ENCODE measurements around the gene STRBP. TPM values are rescaled to one million over a fixed set of nuclear protein-coding genes. Genes with fewer than 3 reads are reported as not detected.

STRBP gene
- total and polyA plus RNA-seq, 5 experiments from 2014 or later, result 18.2 to 35.0 (median 28.7) TPM

GRCh38 chr9:123083680-123084079 lies 184.7 kb downstream of the STRBP start:
- H3K27me3 Mint-ChIP-seq, result no peaks in the 10 kb centered on the region
- DNase-seq (no peak), ATAC-seq (no peak)
- H3K27ac Mint-ChIP-seq, result no peak overlapping the region
- H3K36me3 Mint-ChIP-seq, result peaks cover 0 to 82% (median 21%) of the 10 kb centered on the region in 3 donors
- POLR2A ChIA-PET, result no interaction called here
- peaks cover 0 to 10% (median under 1%) of the 10 kb centered on the region in 4 donors for H3K4me1 Mint-ChIP-seq
- H3K9me3 Mint-ChIP-seq, result no peaks in the 10 kb centered on the region
- H3K4me3 Mint-ChIP-seq, result no peak overlapping the region

- peaks cover 0 to 10% (median under 1%) of the 10 kb centered on the region in 4 donors for H3K4me1 Mint-ChIP-seq
- peaks cover 0 to 90% (median 25%) of the 10 kb centered on the region in 3 donors for H3K36me3 Mint-ChIP-seq
- DNase-seq (peak in 6 of 10 donors; percentile 4 to 31 (median 20)), ATAC-seq (peak in 1 of 2 donors; percentile 20)
- H3K4me3 Mint-ChIP-seq, result no peak overlapping the region
- no peak overlapping the region for H3K27ac Mint-ChIP-seq
- H3K9me3 Mint-ChIP-seq, result no peaks in the 10 kb centered on the region
- POLR2A ChIA-PET, result interaction anchor here (0.7 to 1.1 kb wide), 2 partner anchors 268 to 275 kb away, joined by 3 to 4 read pairs; no protein-coding TSS in a partner anchor
- no peaks in the 10 kb centered on the region for H3K27me3 Mint-ChIP-seq
Measured at GRCh38 chr9:123081824-123082223, 186.6 kb downstream of the STRBP start.

GRCh38 chr9:123080444-123080843 lies 187.9 kb downstream of the STRBP start:
- DNase-seq (no peak), ATAC-seq (no peak)
- Mint-ChIP-seq H3K4me3 (no peak overlapping the region), H3K4me1 (peaks cover 0 to 10% (median 0%) of the 10 kb centered on the region in 4 donors), H3K27me3 (no peaks in the 10 kb centered on the region), H3K9me3 (no peaks in the 10 kb centered on the region), H3K27ac (no peak overlapping the region), H3K36me3 (peaks cover 0 to 92% (median 25%) of the 10 kb centered on the region in 3 donors)
- POLR2A ChIA-PET, result no interaction called here

GRCh38 chr9:123074628-123075027 lies 193.8 kb downstream of the STRBP start:
- Mint-ChIP-seq H3K4me3 (no peak overlapping the region), H3K27me3 (no peaks in the 10 kb centered on the region)
- POLR2A ChIA-PET, result no interaction called here

DNA sequence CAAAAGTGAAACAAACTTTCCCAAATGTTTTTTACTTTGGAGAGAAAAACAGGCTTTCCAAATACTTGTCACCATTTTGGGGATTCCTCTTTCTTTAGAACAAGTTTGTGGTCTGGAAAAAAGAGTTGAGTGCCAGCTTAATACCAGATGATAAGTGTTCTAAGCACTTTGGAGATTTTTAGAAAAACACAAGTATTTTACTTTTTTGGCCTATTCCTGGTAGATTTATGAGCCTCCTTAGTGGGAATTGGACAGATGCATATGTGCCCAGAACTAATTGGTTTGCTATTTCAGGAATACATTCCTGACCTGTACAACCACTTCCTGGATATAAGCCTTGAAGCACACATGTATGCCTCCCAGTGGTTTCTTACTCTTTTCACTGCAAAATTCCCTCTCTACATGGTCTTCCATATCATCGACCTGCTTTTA lies 194.4 kb downstream of the STRBP start:
- Mint-ChIP-seq H3K4me3 (no peak overlapping the region), H3K9me3 (no peaks in the 10 kb centered on the region), H3K27ac (peak overlapping the region in 1 of 10 donors; percentile 50), H3K36me3 (peaks cover 10 to 87% (median 15%) of the 10 kb centered on the region in 3 donors), H3K27me3 (no peaks in the 10 kb centered on the region), H3K4me1 (peaks cover 0 to 2% (median 0%) of the 10 kb centered on the region in 4 donors)
- POLR2A ChIA-PET, result no interaction called here
- ATAC-seq (no peak), DNase-seq (no peak)

More at GRCh38 chr9:123074628-123075027, 193.8 kb downstream of the STRBP start:
- Mint-ChIP-seq H3K9me3 (no peaks in the 10 kb centered on the region), H3K36me3 (peaks cover 12 to 89% (median 15%) of the 10 kb centered on the region in 3 donors), H3K27ac (peak overlapping the region in 1 of 10 donors; percentile 31), H3K4me1 (peaks cover 0 to 2% (median 0%) of the 10 kb centered on the region in 4 donors)
- ATAC-seq, result no peak
- DNase-seq, result no peak

- H3K27ac Mint-ChIP-seq, result no peak overlapping the region
Measured at GRCh38 chr9:123073441-123073840, 194.9 kb downstream of the STRBP start.

DNA sequence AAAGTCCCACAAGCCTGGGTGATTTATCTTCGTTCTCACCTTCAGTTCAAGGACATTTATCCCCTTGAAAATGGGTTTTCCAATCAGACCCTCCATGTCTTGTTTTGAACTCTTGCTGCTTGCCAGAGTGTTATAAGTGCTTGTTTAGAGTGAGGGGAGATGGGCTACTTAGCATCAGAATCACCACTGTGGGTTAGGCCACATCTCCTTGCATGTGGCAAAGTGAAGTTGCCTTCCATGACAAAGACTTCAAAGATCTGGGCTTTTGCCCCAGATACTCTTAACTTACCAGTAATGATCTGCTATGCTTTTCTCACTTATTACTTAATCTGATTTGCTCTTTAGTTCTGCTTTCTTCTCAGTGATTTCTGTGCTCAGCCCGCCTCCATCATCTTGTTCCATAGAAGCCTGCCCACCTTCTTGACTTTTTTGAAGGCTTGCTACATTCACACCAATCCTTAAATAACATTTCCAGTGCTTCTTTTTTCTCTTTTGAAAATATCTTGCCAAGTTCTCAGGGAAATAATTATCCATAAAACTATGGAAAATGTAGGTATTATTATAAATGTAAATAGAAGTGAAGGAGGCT lies 195.9 kb downstream of the STRBP start:
- ATAC-seq, result no peak
- H3K9me3 Mint-ChIP-seq, result no peaks in the 10 kb centered on the region
- H3K36me3 Mint-ChIP-seq, result peaks cover 12 to 84% (median 16%) of the 10 kb centered on the region in 3 donors
- peak overlapping the region in 4 of 10 donors; percentile 0 to 53 (median 2) for H3K27ac Mint-ChIP-seq
- no peak overlapping the region for H3K4me3 Mint-ChIP-seq
- no peaks in the 10 kb centered on the region for H3K27me3 Mint-ChIP-seq
- POLR2A ChIA-PET, result no interaction called here
- no peak for DNase-seq
- peaks cover 0 to 2% (median 0%) of the 10 kb centered on the region in 4 donors for H3K4me1 Mint-ChIP-seq

More at GRCh38 chr9:123073441-123073840, 194.9 kb downstream of the STRBP start:
- Mint-ChIP-seq H3K4me1 (peaks cover 0 to 2% (median 0%) of the 10 kb centered on the region in 4 donors), H3K4me3 (no peak overlapping the region), H3K27me3 (no peaks in the 10 kb centered on the region), H3K36me3 (peaks cover 10 to 87% (median 15%) of the 10 kb centered on the region in 3 donors), H3K9me3 (no peaks in the 10 kb centered on the region)
- no peak for ATAC-seq
- DNase-seq, result no peak
- POLR2A ChIA-PET, result no interaction called here

Other genes with a start within 250 kb of the STRBP start
- under 1 TPM; 0.60 to 0.91 TPM for gene GPR21, start 234.9 kb downstream of the STRBP start, total RNA-seq
- not detected for gene GPR21, start 234.9 kb downstream of the STRBP start, polyA plus RNA-seq
- gene CRB2, start 87.6 kb upstream of the STRBP start, total RNA-seq, result under 1 TPM; 0.18 to 0.25 TPM
- gene CRB2, start 87.6 kb upstream of the STRBP start, polyA plus RNA-seq, result under 1 TPM in 1 of 3 donors, not detected in 2; 0.08 TPM